ENCODE data around the gene FBXW10B. TPM values are rescaled to one million over a fixed set of nuclear protein-coding genes. Genes with fewer than 3 reads are reported as not detected.

The FBXW10B gene
- total RNA-seq, 1 donor from 2014 or later = 2.4 TPM

Other genes starting within 250 kb of the FBXW10B start
- 1.4 TPM for gene CDRT4, start 152.1 kb downstream of the FBXW10B start, total RNA-seq (ENCODE audit: insufficient read depth, low replicate concordance)
- gene TVP23C, start 56.2 kb downstream of the FBXW10B start, total RNA-seq (ENCODE audit: insufficient read depth, low replicate concordance) = 15.2 TPM
- 42.4 TPM for gene TRIM16, start 64.6 kb upstream of the FBXW10B start, total RNA-seq (ENCODE audit: insufficient read depth, low replicate concordance)
- 79.7 TPM for gene ZNF286A, start 80.0 kb upstream of the FBXW10B start, total RNA-seq (ENCODE audit: insufficient read depth, low replicate concordance)
- 12.0 TPM for gene TBC1D26, start 112.6 kb upstream of the FBXW10B start, total RNA-seq (ENCODE audit: insufficient read depth, low replicate concordance)